GM19238 (cell line): ENCODE measurements around the gene KCNQ1.
"Not testable (repeated sequence)": the region's sequence is repeated elsewhere in the genome, so short reads cannot be mapped to it uniquely, and the experiment has no call there.

Experiments
- DNase-seq: peaks from one replicate; pipeline ENCODE4 v3.0.0; 2011; ENCODE audit warnings: low spot score; ENCODE audit not compliant: insufficient read length

The KCNQ1 gene

GRCh38 chr11:2473361-2474058, 28.7 kb downstream of the KCNQ1 start:
- no peak for DNase-seq

GRCh38 chr11:2474059-2474901, 29.5 kb downstream of the KCNQ1 start:
- DNase-seq, result no peak

GRCh38 chr11:2475136-2475918, 30.5 kb downstream of the KCNQ1 start:
- DNase-seq, result no peak

- no peak for DNase-seq
These were observed 32.4 kb downstream of the KCNQ1 start for GRCh38 chr11:2477254-2477653.

GRCh38 chr11:2477936-2478335, 33.1 kb downstream of the KCNQ1 start:
- no peak for DNase-seq

GRCh38 chr11:2480067-2480873, 35.5 kb downstream of the KCNQ1 start:
- not testable (repeated sequence) for DNase-seq

GRCh38 chr11:2480874-2481220, 36.0 kb downstream of the KCNQ1 start:
- DNase-seq, result no peak

- DNase-seq, result no peak
These were observed 36.4 kb downstream of the KCNQ1 start for GRCh38 chr11:2481253-2481652.

- DNase-seq, result no peak
These were observed 37.4 kb downstream of the KCNQ1 start for GRCh38 chr11:2482204-2482603.

- DNase-seq, result no peak
These were observed 37.9 kb downstream of the KCNQ1 start for GRCh38 chr11:2482745-2483144.

GRCh38 chr11:2483426-2483825, 38.6 kb downstream of the KCNQ1 start:
- DNase-seq, result no peak

GRCh38 chr11:2484576-2485125, 39.8 kb downstream of the KCNQ1 start:
- DNase-seq, result no peak

- DNase-seq, result no peak
These were observed 43.2 kb downstream of the KCNQ1 start for GRCh38 chr11:2488004-2488403.

GRCh38 chr11:2489083-2489482, 44.3 kb downstream of the KCNQ1 start:
- no peak for DNase-seq

- not testable (repeated sequence) for DNase-seq
These were observed 53.1 kb downstream of the KCNQ1 start for GRCh38 chr11:2497951-2498350.

GRCh38 chr11:2498750-2499149, 53.9 kb downstream of the KCNQ1 start:
- DNase-seq, result no peak

GRCh38 chr11:2507212-2507901, 62.5 kb downstream of the KCNQ1 start:
- DNase-seq, result no peak

GRCh38 chr11:2507945-2508749, 63.3 kb downstream of the KCNQ1 start:
- DNase-seq, result no peak

- DNase-seq, result no peak
These were observed 64.0 kb downstream of the KCNQ1 start for GRCh38 chr11:2508793-2509192.
